Peyer's patch (tissue), 4 donors: ENCODE data around the gene PIGN. TPM values are rescaled to one million over a fixed set of nuclear protein-coding genes. Genes with fewer than 3 reads are reported as not detected.

ENCODE experiments used
- DNase-seq, 3 donors: peaks; one replicate each; pipeline ENCODE4 v3.0.0-alpha.2; 2017 to 2019
- H3K27ac ChIP-seq, 4 donors: fragments of 200-600 bp; sonication (generic); one replicate each; pipeline ENCODE4 v1.5.1; 2016 to 2019
- H3K27me3 ChIP-seq, 2 donors: fragments of 200-600 bp; sonication (generic); one replicate each; pipeline ENCODE4 v1.5.1; 2019
- H3K36me3 ChIP-seq, 3 donors: fragments of 200-600 bp; sonication (generic); one replicate each; pipeline ENCODE4 v1.5.1; 2016 to 2019
- H3K4me1 ChIP-seq, 4 donors: fragments of 200-600 bp; sonication (generic); one replicate each; pipeline ENCODE4 v1.5.1; 2016 to 2019
- H3K4me3 ChIP-seq, 4 donors: fragments of 200-600 bp; sonication (generic); 1 replicate in 3 of 4; 2 replicates in 1 of 4; pipeline ENCODE4 v1.5.1; 2016 to 2019; ENCODE audit warnings: mild to moderate bottlenecking in 1 of 4
- H3K9me3 ChIP-seq, 4 donors: fragments of 200-600 bp; sonication (generic); one replicate each; pipeline ENCODE4 v1.5.1; 2016 to 2019; ENCODE audit warnings: mild to moderate bottlenecking in 1 of 4
- CTCF ChIP-seq, 6 experiments: fragments of 450-650 bp in 4 of 6; fragments of 200-600 bp in 2 of 6; sonication (generic) in 1 of 6; IDR thresholded peaks; one replicate each; pipeline ENCODE4 v1.5.1; 2017 to 2019; ENCODE audit warnings: antibody characterized with exemption in 6 of 6, mild to moderate bottlenecking in 3 of 6, moderate library complexity in 1 of 6
- POLR2A ChIP-seq, 2 donors: fragments of 450-650 bp; IDR thresholded peaks; one replicate each; pipeline ENCODE4 v1.5.1; 2017; ENCODE audit warnings: antibody characterized with exemption in 2 of 2, mild to moderate bottlenecking in 2 of 2, moderate library complexity in 2 of 2
- total RNA-seq, 4 donors: library from RNA; depleted of rRNA; stranded (reverse); fragments of >200 nt; gene quantifications; one replicate each; pipeline ENCODE4 v1.1.0, GENCODE V29; 2016

Gene PIGN
- total RNA-seq, 4 donors from 2014 or later: 35.4 to 49.2 (median 42.3) TPM

GRCh38 chr18:62109676-62110075 lies 77.2 kb downstream of the PIGN start:
- H3K9me3 ChIP-seq: no peaks in the 10 kb centered on the region
- H3K4me1 ChIP-seq: no peaks in the 10 kb centered on the region
- H3K27me3 ChIP-seq: no peaks in the 10 kb centered on the region
- TF ChIP-seq POLR2A (IDR thresholded peaks at IDR 0.05) (no peak), CTCF (IDR thresholded peaks at IDR 0.05) (no peak)
- no peak overlapping the region for H3K4me3 ChIP-seq
- peaks cover 0 to 5% (median 0%) of the 10 kb centered on the region in 3 donors for H3K36me3 ChIP-seq
- no peak for DNase-seq
- no peak overlapping the region for H3K27ac ChIP-seq

- Histone ChIP-seq H3K27me3 (no peaks in the 10 kb centered on the region), H3K9me3 (no peaks in the 10 kb centered on the region), H3K4me3 (no peak overlapping the region), H3K36me3 (peaks cover 0 to 5% (median 0%) of the 10 kb centered on the region in 3 donors), H3K27ac (no peak overlapping the region), H3K4me1 (no peaks in the 10 kb centered on the region)
- TF ChIP-seq POLR2A (IDR thresholded peaks at IDR 0.05): no peak
- no peak for TF ChIP-seq CTCF (IDR thresholded peaks at IDR 0.05)
- DNase-seq: no peak
Measured at GRCh38 chr18:62107881-62108280, 79.0 kb downstream of the PIGN start.

- no peak overlapping the region for H3K4me3 ChIP-seq
- no peak overlapping the region for H3K27ac ChIP-seq
- TF ChIP-seq CTCF (IDR thresholded peaks at IDR 0.05) (no peak), POLR2A (IDR thresholded peaks at IDR 0.05) (no peak)
- peaks cover 0 to 10% (median 0%) of the 10 kb centered on the region in 3 donors for H3K36me3 ChIP-seq
- no peaks in the 10 kb centered on the region for H3K27me3 ChIP-seq
- H3K9me3 ChIP-seq: no peaks in the 10 kb centered on the region
- H3K4me1 ChIP-seq: no peaks in the 10 kb centered on the region
- no peak for DNase-seq
Measured at GRCh38 chr18:62106271-62106670, 80.6 kb downstream of the PIGN start.

GRCh38 chr18:62105376-62105775 lies 81.5 kb downstream of the PIGN start:
- H3K36me3 ChIP-seq: peaks cover 0 to 19% (median 0%) of the 10 kb centered on the region in 3 donors
- no peaks in the 10 kb centered on the region for H3K27me3 ChIP-seq
- TF ChIP-seq POLR2A (IDR thresholded peaks at IDR 0.05): no peak
- no peak for TF ChIP-seq CTCF (IDR thresholded peaks at IDR 0.05)
- H3K9me3 ChIP-seq: no peaks in the 10 kb centered on the region
- no peaks in the 10 kb centered on the region for H3K4me1 ChIP-seq
- no peak overlapping the region for H3K4me3 ChIP-seq
- DNase-seq: no peak
- H3K27ac ChIP-seq: no peak overlapping the region

GRCh38 chr18:62102221-62102620 lies 84.6 kb downstream of the PIGN start:
- Histone ChIP-seq H3K27ac (no peak overlapping the region), H3K4me3 (no peak overlapping the region), H3K9me3 (no peaks in the 10 kb centered on the region), H3K4me1 (no peaks in the 10 kb centered on the region), H3K36me3 (peaks cover 0 to 39% (median 0%) of the 10 kb centered on the region in 3 donors), H3K27me3 (no peaks in the 10 kb centered on the region)
- TF ChIP-seq POLR2A (IDR thresholded peaks at IDR 0.05) (no peak), CTCF (IDR thresholded peaks at IDR 0.05) (no peak)
- DNase-seq: no peak

- Histone ChIP-seq H3K27ac (no peak overlapping the region), H3K4me1 (no peaks in the 10 kb centered on the region), H3K27me3 (no peaks in the 10 kb centered on the region), H3K36me3 (peaks cover 0 to 35% (median 0%) of the 10 kb centered on the region in 3 donors), H3K9me3 (no peaks in the 10 kb centered on the region), H3K4me3 (no peak overlapping the region)
- TF ChIP-seq POLR2A (IDR thresholded peaks at IDR 0.05): no peak
- TF ChIP-seq CTCF (IDR thresholded peaks at IDR 0.05): no peak
- no peak for DNase-seq
Measured at GRCh38 chr18:62101321-62101721, 85.5 kb downstream of the PIGN start.
